ENCODE measurements around the gene HOXD10.

The HOXD10 gene

DNA sequence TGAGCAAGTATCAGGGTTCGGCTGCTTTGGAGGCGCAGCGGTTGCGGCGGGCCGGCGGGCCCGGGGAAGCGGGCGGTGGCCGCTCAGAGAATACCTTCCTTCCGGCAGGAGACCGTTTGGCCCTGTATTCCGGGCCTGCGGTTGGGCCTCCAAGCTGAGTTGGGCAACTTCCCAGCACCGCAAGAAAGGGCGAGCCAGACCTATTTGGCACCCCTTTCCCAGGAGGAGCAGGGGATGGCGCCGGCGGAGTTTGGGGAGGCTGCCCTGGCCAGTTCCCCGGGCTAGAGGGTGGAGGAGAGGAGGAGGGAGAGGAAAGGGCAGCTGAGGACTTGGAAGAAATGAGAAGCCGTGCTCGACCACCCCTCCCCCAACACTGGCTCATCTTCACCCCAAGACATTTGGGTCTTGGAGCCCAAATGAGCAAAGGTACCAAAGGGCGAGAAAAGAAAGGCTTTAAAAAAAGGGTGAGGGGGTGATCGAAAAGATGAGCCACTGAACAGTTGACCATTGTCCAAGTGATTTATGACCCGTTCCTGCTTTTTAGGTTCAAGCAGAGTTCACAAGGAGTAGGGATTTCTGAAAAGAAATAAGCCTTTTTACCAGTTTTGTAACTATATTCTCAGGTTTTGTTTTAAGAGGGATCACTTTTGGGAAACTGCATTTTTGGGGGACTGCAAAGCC, 48.9 kb downstream of the HOXD10 start:
- no peak for DNase-seq (ENCODE audit: low read depth)

DNA sequence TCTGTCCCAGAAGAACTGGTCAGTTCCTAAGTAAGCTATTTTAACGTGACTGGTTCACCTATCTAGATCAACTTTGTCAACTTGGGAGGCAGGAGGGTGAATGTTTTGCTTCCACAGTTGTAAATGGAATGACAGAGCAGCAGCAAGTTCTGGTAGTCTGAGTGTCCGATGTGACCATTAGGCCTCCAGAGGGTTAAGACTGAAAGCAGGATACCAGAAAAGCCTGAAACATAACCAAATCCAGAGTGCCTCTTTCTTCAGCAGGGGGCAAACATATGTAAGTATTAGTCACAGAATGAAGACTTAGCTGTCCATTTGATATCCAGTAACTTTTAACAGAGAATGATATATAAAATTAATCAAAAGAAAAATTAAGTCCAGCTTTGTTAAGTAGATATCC, 49.7 kb downstream of the HOXD10 start:
- DNase-seq (ENCODE audit: low read depth): no peak

DNA sequence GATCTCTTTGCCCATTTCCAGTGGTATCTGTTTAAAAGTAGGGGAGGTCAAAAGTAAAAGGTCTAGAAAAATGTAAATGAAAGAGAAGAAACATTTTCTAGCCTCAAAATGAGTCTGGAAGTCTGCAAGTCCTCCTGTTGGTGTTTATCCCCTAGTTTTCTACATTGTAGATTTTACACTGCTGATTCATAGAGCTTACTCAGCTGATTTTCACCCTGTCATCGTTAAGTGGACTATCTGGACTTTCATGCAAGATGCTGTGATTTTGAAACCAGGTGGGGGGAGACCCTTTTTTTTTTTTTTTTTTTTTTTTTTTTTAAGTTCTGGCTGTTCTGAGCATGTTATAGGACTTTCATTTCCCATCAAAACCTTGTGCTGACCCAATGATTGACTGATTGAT, 50.8 kb downstream of the HOXD10 start:
- no peak for DNase-seq (ENCODE audit: low read depth)

DNA sequence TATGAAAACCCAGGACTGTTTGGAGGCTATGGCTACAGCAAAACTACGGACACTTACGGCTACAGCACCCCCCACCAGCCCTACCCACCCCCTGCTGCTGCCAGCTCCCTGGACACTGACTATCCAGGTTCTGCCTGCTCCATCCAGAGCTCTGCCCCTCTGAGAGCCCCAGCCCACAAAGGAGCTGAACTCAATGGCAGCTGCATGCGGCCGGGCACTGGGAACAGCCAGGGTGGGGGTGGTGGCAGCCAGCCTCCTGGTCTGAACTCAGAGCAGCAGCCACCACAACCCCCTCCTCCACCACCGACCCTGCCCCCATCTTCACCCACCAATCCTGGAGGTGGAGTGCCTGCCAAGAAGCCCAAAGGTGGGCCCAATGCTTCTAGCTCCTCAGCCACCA, 52.6 kb downstream of the HOXD10 start:
- no peak for DNase-seq (ENCODE audit: low read depth)
